SIG-M5 (cell line): ENCODE results near the gene CSRNP3.

Experiments
- DNase-seq: peaks from one replicate; lab custom pipeline; 2025; lab: John Stamatoyannopoulos, UW

The CSRNP3 gene

GRCh38 chr2:165539985-165540384 is 70.5 kb downstream of the CSRNP3 start:
- no peak for DNase-seq

- DNase-seq = no peak
Observed at GRCh38 chr2:165544897-165545296, 75.4 kb downstream of the CSRNP3 start.

- DNase-seq = no peak
Observed at GRCh38 chr2:165547900-165548299, 78.4 kb downstream of the CSRNP3 start.

GRCh38 chr2:165549619-165550018 is 80.1 kb downstream of the CSRNP3 start:
- DNase-seq = no peak

- DNase-seq = no peak
Observed at GRCh38 chr2:165558832-165559231, 89.3 kb downstream of the CSRNP3 start.

- DNase-seq = no peak
Observed at GRCh38 chr2:165560377-165560988, 91.0 kb downstream of the CSRNP3 start.

GRCh38 chr2:165561516-165561915 is 92.0 kb downstream of the CSRNP3 start:
- DNase-seq = no peak

GRCh38 chr2:165562233-165562632 is 92.7 kb downstream of the CSRNP3 start:
- DNase-seq = no peak

- DNase-seq = no peak
Observed at GRCh38 chr2:165563468-165564225, 94.1 kb downstream of the CSRNP3 start.

- DNase-seq = no peak
Observed at GRCh38 chr2:165566008-165566407, 96.5 kb downstream of the CSRNP3 start.

GRCh38 chr2:165567273-165567672 is 97.8 kb downstream of the CSRNP3 start:
- no peak for DNase-seq

GRCh38 chr2:165568361-165568760 is 98.9 kb downstream of the CSRNP3 start:
- DNase-seq = no peak

GRCh38 chr2:165571477-165571876 is 102.0 kb downstream of the CSRNP3 start:
- no peak for DNase-seq

GRCh38 chr2:165572151-165572550 is 102.7 kb downstream of the CSRNP3 start:
- DNase-seq = no peak

- no peak for DNase-seq
Observed at GRCh38 chr2:165573534-165574461, 104.3 kb downstream of the CSRNP3 start.

GRCh38 chr2:165575044-165575615 is 105.6 kb downstream of the CSRNP3 start:
- DNase-seq = no peak

- no peak for DNase-seq
Observed at GRCh38 chr2:165576409-165577154, 107.1 kb downstream of the CSRNP3 start.

GRCh38 chr2:165582409-165582808 is 112.9 kb downstream of the CSRNP3 start:
- no peak for DNase-seq

GRCh38 chr2:165582863-165583506 is 113.5 kb downstream of the CSRNP3 start:
- no peak for DNase-seq

- DNase-seq = no peak
Observed at GRCh38 chr2:165584126-165584654, 114.7 kb downstream of the CSRNP3 start.

GRCh38 chr2:165586019-165586418 is 116.5 kb downstream of the CSRNP3 start:
- no peak for DNase-seq
